Immature natural killer cell (primary cell): ENCODE measurements around the gene ARL8B. TPM values are rescaled to one million over a fixed set of nuclear protein-coding genes. Genes with fewer than 3 reads are reported as not detected.

Source experiments
- DNase-seq, 3 donors: peaks; one replicate each; pipeline ENCODE4 v3.0.0; 2022; ENCODE audit warnings: mixed read lengths in 1 of 3
- H3K27ac Mint-ChIP-seq, 6 donors: one replicate each; pipeline ENCODE4 v1.8.0; 2020; ENCODE audit warnings: mixed read lengths in 6 of 6, mild to moderate bottlenecking in 5 of 6, inconsistent platforms in 4 of 6, moderate library complexity in 3 of 6
- H3K27me3 Mint-ChIP-seq, 3 donors: one replicate each; pipeline ENCODE4 v1.8.0; 2020 to 2021; ENCODE audit warnings: low read depth in 3 of 3, mild to moderate bottlenecking in 3 of 3, mixed read lengths in 3 of 3, moderate library complexity in 3 of 3, inconsistent platforms in 1 of 3
- H3K36me3 Mint-ChIP-seq, 3 donors: one replicate each; pipeline ENCODE4 v1.8.0; 2020; ENCODE audit warnings: mixed read lengths in 3 of 3, inconsistent platforms in 2 of 3, mild to moderate bottlenecking in 2 of 3
- H3K4me1 Mint-ChIP-seq, 2 donors: one replicate each; pipeline ENCODE4 v1.8.0; 2020; ENCODE audit warnings: inconsistent platforms in 2 of 2, mild to moderate bottlenecking in 2 of 2, mixed read lengths in 2 of 2, moderate library complexity in 1 of 2
- H3K4me3 Mint-ChIP-seq, 5 donors: one replicate each; pipeline ENCODE4 v1.8.0; 2020; ENCODE audit warnings: mild to moderate bottlenecking in 5 of 5, mixed read lengths in 5 of 5, inconsistent platforms in 3 of 5, moderate library complexity in 3 of 5
- H3K9me3 Mint-ChIP-seq, 6 donors: one replicate each; pipeline ENCODE4 v1.8.0; 2020; ENCODE audit warnings: mild to moderate bottlenecking in 6 of 6, mixed read lengths in 6 of 6, inconsistent platforms in 4 of 6, moderate library complexity in 3 of 6
- polyA plus RNA-seq, 3 donors: library from polyadenylated mRNA; unstranded; fragments of 300-500 nt; fragmentation: Illumina TruSeq; gene quantifications; one replicate each; pipeline ENCODE4 v1.2.3, GENCODE V29; 2021

The ARL8B gene
- polyA plus RNA-seq, 3 donors from 2014 or later = 37.7 to 63.4 (median 39.4) TPM

DNA sequence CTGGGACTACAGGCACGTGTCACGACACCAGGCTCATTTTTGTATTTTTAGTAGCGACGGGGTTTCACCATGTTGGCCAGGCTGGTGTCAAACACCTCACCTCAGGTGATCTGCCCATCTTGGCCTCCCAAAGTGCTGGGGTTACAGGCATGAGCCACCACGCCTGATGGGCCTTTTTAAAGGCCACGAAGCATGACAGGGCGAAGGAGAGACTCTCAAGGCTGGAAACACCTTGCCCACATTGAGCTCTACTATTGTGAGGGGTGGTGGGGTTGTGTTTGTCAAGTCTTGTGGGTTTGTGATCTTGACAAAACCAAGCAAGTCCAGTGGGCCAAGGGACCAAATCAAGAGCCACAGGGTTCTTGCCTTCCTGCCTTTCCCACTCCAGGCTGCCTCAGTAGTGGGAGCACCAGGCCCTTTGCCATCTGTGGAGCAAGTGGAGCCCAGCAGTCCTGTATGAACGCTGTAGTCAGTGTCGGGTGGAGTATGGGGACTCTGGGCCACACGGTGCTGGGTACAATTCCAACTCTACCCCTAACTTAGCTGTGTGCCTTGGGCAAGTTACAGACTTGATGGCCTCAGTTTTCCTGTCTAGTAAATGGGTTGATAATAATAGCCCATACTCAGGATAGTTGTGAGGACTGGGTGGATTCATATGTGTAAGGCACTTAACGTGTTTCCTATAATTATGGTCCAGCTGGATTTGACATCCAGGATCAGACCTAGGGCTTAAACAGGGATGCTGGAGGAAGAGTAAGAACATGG is 98.8 kb downstream of the ARL8B start:
- Mint-ChIP-seq H3K4me3 (no peak overlapping the region), H3K4me1 (no peaks in the 10 kb centered on the region), H3K27me3 (no peaks in the 10 kb centered on the region), H3K9me3 (peaks cover 0 to 2% (median 0%) of the 10 kb centered on the region in 6 donors), H3K27ac (peak overlapping the region in 1 of 6 donors; percentile 8), H3K36me3 (peaks cover 17 to 22% (median 21%) of the 10 kb centered on the region in 3 donors)
- DNase-seq = no peak

DNA sequence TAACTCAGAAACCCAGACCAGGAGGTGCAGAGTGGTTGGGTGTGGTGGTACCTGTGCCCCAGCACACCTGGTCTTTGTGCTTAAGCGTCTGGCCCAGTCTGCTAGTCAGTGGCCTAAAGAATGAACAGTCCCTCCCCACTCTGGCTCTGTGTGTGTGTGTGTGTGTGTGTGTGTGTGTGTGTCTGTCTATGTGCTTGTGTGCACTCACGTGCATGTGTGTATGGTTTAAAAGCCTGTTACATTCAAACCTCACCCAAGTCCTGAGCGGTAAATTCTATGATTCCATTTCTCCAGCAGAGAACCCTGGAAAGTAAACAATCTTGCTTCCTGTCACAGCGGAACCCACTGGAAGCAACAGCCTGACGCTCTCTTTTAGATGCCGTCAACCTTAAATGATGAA is 99.6 kb downstream of the ARL8B start:
- Mint-ChIP-seq H3K27ac (no peak overlapping the region), H3K4me3 (no peak overlapping the region), H3K4me1 (no peaks in the 10 kb centered on the region), H3K36me3 (peaks cover 15 to 21% (median 20%) of the 10 kb centered on the region in 3 donors), H3K27me3 (no peaks in the 10 kb centered on the region), H3K9me3 (peaks cover 0 to 2% (median 0%) of the 10 kb centered on the region in 6 donors)
- DNase-seq = no peak

DNA sequence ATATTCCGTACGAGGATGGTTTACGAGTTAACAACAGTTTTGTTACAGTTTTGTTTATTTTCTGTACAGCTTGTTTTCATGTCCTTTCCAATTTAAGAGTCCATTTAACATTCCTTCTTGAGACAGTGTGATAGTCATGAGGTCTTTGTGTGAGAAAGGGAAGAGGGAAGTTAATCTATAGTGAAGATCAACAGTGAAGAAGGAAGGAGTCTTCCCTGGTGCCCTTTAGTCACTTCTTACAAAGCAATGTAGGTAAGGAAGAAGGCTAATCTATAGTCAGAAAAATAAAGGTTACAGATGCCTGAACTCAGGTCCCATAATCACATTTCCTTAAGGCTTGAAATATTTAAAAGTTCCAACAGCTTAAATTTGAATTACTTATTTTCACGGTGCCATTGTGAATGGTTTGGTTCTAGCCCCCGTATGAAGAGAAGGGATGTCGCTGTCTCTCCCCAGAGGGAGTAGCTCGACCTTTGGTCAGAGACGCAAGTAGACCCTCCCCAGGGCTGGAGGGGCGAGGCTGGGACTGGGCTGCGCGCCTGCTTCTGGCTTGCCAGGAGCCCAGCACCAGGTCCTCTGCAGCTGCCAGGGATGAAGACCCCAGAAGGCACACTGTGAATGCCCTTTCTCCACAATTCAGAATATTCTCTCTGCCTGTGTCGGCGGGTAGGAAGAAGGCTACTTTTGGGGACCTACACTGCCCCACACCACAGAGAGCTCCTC is 100.4 kb downstream of the ARL8B start:
- no peak overlapping the region for H3K27ac Mint-ChIP-seq
- peaks cover 9 to 15% (median 14%) of the 10 kb centered on the region in 3 donors for H3K36me3 Mint-ChIP-seq
- no peak for DNase-seq
- no peak overlapping the region for H3K4me3 Mint-ChIP-seq
- H3K9me3 Mint-ChIP-seq = peaks cover 0 to 2% (median 0%) of the 10 kb centered on the region in 6 donors
- no peaks in the 10 kb centered on the region for H3K4me1 Mint-ChIP-seq
- no peaks in the 10 kb centered on the region for H3K27me3 Mint-ChIP-seq

DNA sequence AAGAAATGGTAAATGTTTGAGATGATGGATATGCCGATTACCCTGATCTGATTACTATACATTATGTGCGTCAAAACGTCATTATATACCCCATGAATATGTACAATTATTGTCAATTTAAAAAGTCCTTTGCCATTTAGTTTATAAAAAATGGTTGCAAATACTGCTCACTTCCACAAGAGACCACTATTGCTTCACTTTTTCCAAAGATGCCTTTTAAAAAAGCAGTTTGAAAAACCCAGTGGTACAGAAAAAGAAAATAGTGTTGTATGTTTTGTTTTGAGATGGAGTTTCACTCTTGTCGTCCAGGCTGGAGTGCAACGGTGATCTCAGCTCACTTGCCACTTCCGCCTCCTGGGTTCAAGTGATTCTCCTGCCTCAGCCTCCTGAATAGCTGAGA is 104.7 kb downstream of the ARL8B start:
- H3K4me3 Mint-ChIP-seq = no peak overlapping the region
- DNase-seq = no peak
- no peak overlapping the region for H3K27ac Mint-ChIP-seq
- H3K36me3 Mint-ChIP-seq = peaks cover 0 to 4% (median 1%) of the 10 kb centered on the region in 3 donors
- H3K9me3 Mint-ChIP-seq = peaks cover 0 to 2% (median 0%) of the 10 kb centered on the region in 6 donors
- peaks cover 0 to 8% (median 0%) of the 10 kb centered on the region in 3 donors for H3K27me3 Mint-ChIP-seq
- no peaks in the 10 kb centered on the region for H3K4me1 Mint-ChIP-seq

DNA sequence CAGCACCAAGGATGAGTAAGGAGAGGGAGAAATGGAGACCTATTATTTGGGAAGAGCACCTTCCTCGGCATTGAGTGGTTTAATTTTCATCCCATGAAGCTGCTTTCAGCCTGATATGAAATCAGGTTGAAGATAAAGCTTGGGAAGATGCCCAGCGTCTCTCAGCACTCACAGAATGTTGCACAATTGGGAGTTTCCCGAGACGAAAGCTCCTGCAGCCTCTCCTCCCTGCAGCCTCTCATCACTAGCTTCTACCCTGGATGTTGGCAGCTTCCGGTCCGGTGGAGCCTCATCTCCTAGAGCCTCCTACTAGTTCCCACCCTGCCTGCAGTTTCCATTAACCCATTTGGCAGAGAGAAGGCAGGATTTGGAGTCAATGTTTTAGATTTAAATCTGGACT is 105.7 kb downstream of the ARL8B start:
- peaks cover 0 to 8% (median 0%) of the 10 kb centered on the region in 3 donors for H3K27me3 Mint-ChIP-seq
- no peak for DNase-seq
- peaks cover 0 to 2% (median 0%) of the 10 kb centered on the region in 6 donors for H3K9me3 Mint-ChIP-seq
- H3K36me3 Mint-ChIP-seq = no peaks in the 10 kb centered on the region
- H3K4me3 Mint-ChIP-seq = no peak overlapping the region
- H3K4me1 Mint-ChIP-seq = no peaks in the 10 kb centered on the region
- no peak overlapping the region for H3K27ac Mint-ChIP-seq

DNA sequence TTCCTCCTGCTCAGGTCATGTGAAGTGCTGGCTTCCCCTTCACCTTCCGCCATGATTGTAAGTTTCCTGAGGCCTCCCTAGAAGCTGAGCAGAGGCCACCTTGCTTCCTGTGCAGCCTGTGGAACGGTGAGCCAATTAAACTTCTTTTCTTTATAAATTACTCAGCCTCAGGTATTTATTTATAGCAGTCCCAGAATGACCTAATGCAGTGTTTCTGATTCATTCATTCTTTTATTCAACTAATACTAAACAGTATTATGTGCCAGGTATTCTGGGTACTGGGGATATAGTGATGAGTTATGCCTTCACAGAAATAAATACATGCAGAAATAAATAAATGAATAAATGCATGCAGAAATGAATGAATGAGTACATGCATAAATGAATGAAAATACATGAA is 107.3 kb downstream of the ARL8B start:
- Mint-ChIP-seq H3K36me3 (no peaks in the 10 kb centered on the region), H3K27ac (no peak overlapping the region), H3K4me1 (no peaks in the 10 kb centered on the region), H3K27me3 (peaks cover 0 to 8% (median 0%) of the 10 kb centered on the region in 3 donors), H3K4me3 (no peak overlapping the region), H3K9me3 (peaks cover 0 to 2% (median 0%) of the 10 kb centered on the region in 6 donors)
- no peak for DNase-seq

Other genes with a start within 250 kb of the ARL8B start
- gene BHLHE40, start 142.9 kb upstream of the ARL8B start, polyA plus RNA-seq = 10 to 100 TPM; 51.4 to 91.9 (median 64.4) TPM
- 10 to 100 TPM; 15.3 to 29.3 (median 24.0) TPM for gene EDEM1, start 65.4 kb downstream of the ARL8B start, polyA plus RNA-seq